Measurements from ENCODE around the gene GLRA2. TPM values are rescaled to one million over a fixed set of nuclear protein-coding genes. Genes with fewer than 3 reads are reported as not detected.

GLRA2 gene
- total RNA-seq, 3 donors from 2014 or later (not counting 1 experiment from before 2014, with no cell fraction given) = not detected

GRCh38 chrX:14616301-14616700 is 87.0 kb downstream of the GLRA2 start:
- no peak overlapping the region for H3K4me3 Mint-ChIP-seq
- no peaks in the 10 kb centered on the region for H3K36me3 Mint-ChIP-seq
- H3K27ac Mint-ChIP-seq = no peak overlapping the region
- no peaks in the 10 kb centered on the region for H3K27me3 ChIP-seq (ENCODE audit: control insufficient read depth, insufficient read depth, low read length)
- H3K27ac ChIP-seq (ENCODE audit: low read length) = no peak overlapping the region
- no peaks in the 10 kb centered on the region for H3K4me1 ChIP-seq (ENCODE audit: control insufficient read depth, insufficient read depth, low read length)
- TF ChIP-seq CTCF (IDR thresholded peaks at IDR 0.05) = no peak
- no peaks in the 10 kb centered on the region for H3K4me1 Mint-ChIP-seq
- no peaks in the 10 kb centered on the region for H3K9me3 ChIP-seq (ENCODE audit: control insufficient read depth, insufficient read depth, low read length)
- no peak for DNase-seq
- H3K9me3 Mint-ChIP-seq = peaks cover 2 to 8% of the 10 kb centered on the region in 2 donors
- no peaks in the 10 kb centered on the region for H3K27me3 Mint-ChIP-seq (ENCODE audit: low read depth in 2 of 2)
- WGBS (ENCODE audit: insufficient coverage) = 70% methylated on average over 2 of the region's 4 CpGs
- H3K4me3 ChIP-seq (ENCODE audit: low read length) = no peak overlapping the region
- intact Hi-C loops (cut with micrococcal nuclease) = no loop called here
- ATAC-seq = no peak
- H3K36me3 ChIP-seq (ENCODE audit: control insufficient read depth, insufficient read depth, low read length) = no peaks in the 10 kb centered on the region

- Mint-ChIP-seq H3K27me3 (ENCODE audit: low read depth in 2 of 2) (no peaks in the 10 kb centered on the region), H3K4me1 (no peaks in the 10 kb centered on the region), H3K36me3 (no peaks in the 10 kb centered on the region), H3K4me3 (no peak overlapping the region), H3K27ac (no peak overlapping the region), H3K9me3 (peaks cover 2 to 8% of the 10 kb centered on the region in 2 donors)
- ATAC-seq = no peak
- no peak overlapping the region for H3K27ac ChIP-seq (ENCODE audit: low read length)
- H3K9me3 ChIP-seq (ENCODE audit: control insufficient read depth, insufficient read depth, low read length) = no peaks in the 10 kb centered on the region
- TF ChIP-seq CTCF (IDR thresholded peaks at IDR 0.05) = no peak
- no peaks in the 10 kb centered on the region for H3K36me3 ChIP-seq (ENCODE audit: control insufficient read depth, insufficient read depth, low read length)
- 44% methylated on average over 1 of the region's 4 CpGs for WGBS (ENCODE audit: insufficient coverage)
- H3K27me3 ChIP-seq (ENCODE audit: control insufficient read depth, insufficient read depth, low read length) = no peaks in the 10 kb centered on the region
- H3K4me3 ChIP-seq (ENCODE audit: low read length) = no peak overlapping the region
- no peaks in the 10 kb centered on the region for H3K4me1 ChIP-seq (ENCODE audit: control insufficient read depth, insufficient read depth, low read length)
- DNase-seq = no peak
- intact Hi-C loops (cut with micrococcal nuclease) = no loop called here
Measured at GRCh38 chrX:14616836-14617235, 87.5 kb downstream of the GLRA2 start.

GRCh38 chrX:14618177-14618965 is 89.0 kb downstream of the GLRA2 start:
- 83% methylated on average over 3 of the region's 5 CpGs for WGBS (ENCODE audit: insufficient coverage)
- Mint-ChIP-seq H3K27ac (no peak overlapping the region), H3K27me3 (ENCODE audit: low read depth in 2 of 2) (no peaks in the 10 kb centered on the region), H3K4me1 (no peaks in the 10 kb centered on the region), H3K4me3 (no peak overlapping the region), H3K36me3 (no peaks in the 10 kb centered on the region), H3K9me3 (peaks cover 2 to 8% of the 10 kb centered on the region in 2 donors)
- Histone ChIP-seq H3K4me1 (ENCODE audit: control insufficient read depth, insufficient read depth, low read length) (no peaks in the 10 kb centered on the region), H3K36me3 (ENCODE audit: control insufficient read depth, insufficient read depth, low read length) (no peaks in the 10 kb centered on the region), H3K9me3 (ENCODE audit: control insufficient read depth, insufficient read depth, low read length) (no peaks in the 10 kb centered on the region), H3K27ac (ENCODE audit: low read length) (no peak overlapping the region), H3K27me3 (ENCODE audit: control insufficient read depth, insufficient read depth, low read length) (no peaks in the 10 kb centered on the region), H3K4me3 (ENCODE audit: low read length) (no peak overlapping the region)
- no peak for DNase-seq
- ATAC-seq = no peak
- intact Hi-C loops (cut with micrococcal nuclease) = no loop called here
- TF ChIP-seq CTCF (IDR thresholded peaks at IDR 0.05) = no peak

- ATAC-seq = no peak
- Mint-ChIP-seq H3K4me3 (no peak overlapping the region), H3K27me3 (ENCODE audit: low read depth in 2 of 2) (no peaks in the 10 kb centered on the region), H3K36me3 (no peaks in the 10 kb centered on the region), H3K9me3 (peaks cover 0 to 2% of the 10 kb centered on the region in 2 donors), H3K4me1 (no peaks in the 10 kb centered on the region), H3K27ac (no peak overlapping the region)
- intact Hi-C loops (cut with micrococcal nuclease) = no loop called here
- no peak for TF ChIP-seq CTCF (IDR thresholded peaks at IDR 0.05)
- Histone ChIP-seq H3K27ac (ENCODE audit: low read length) (no peak overlapping the region), H3K9me3 (ENCODE audit: control insufficient read depth, insufficient read depth, low read length) (no peaks in the 10 kb centered on the region), H3K4me1 (ENCODE audit: control insufficient read depth, insufficient read depth, low read length) (no peaks in the 10 kb centered on the region), H3K36me3 (ENCODE audit: control insufficient read depth, insufficient read depth, low read length) (no peaks in the 10 kb centered on the region), H3K4me3 (ENCODE audit: low read length) (no peak overlapping the region), H3K27me3 (ENCODE audit: control insufficient read depth, insufficient read depth, low read length) (no peaks in the 10 kb centered on the region)
- 67% methylated on average over 1 of the region's 3 CpGs for WGBS (ENCODE audit: insufficient coverage)
- DNase-seq = no peak
Measured at GRCh38 chrX:14630733-14631132, 101.4 kb downstream of the GLRA2 start.
